OCI-LY7 (cell line): ENCODE measurements around the gene ALKBH3. TPM values are rescaled to one million over a fixed set of nuclear protein-coding genes. Genes with fewer than 3 reads are reported as not detected.

Experiments used
- BruUV-seq: library from RNA; stranded (reverse); fragments of 400-500 nt; replicated peaks from 2 replicates; lab custom pipeline; 2021; lab: Mats Ljungman, UMichigan
- CTCF ChIA-PET: fragments of 300-600 bp; sonication (Branson Sonifier 250); formaldehyde crosslinking; loops from one replicate; lab custom pipeline; 2022; ENCODE audit warnings: antibody characterized with exemption; ENCODE audit not compliant: unreplicated experiment; lab: Charles Lee
- POLR2A ChIA-PET: fragments of 300-600 bp; sonication (Branson Sonifier 250); formaldehyde crosslinking; loops from one replicate; lab custom pipeline; 2022; ENCODE audit warnings: antibody characterized with exemption; lab: Charles Lee
- DNase-seq: peaks from one replicate; pipeline ENCODE4 v3.0.0-alpha.2; 2015; ENCODE audit warnings: low spot score
- H2AFZ ChIP-seq: fragments of 200-600 bp; sonication (generic), shearing (Covaris generic); 2 replicates; pipeline ENCODE4 v1.6.1; 2014; ENCODE audit warnings: mild to moderate bottlenecking, antibody characterized with exemption, low read length, moderate library complexity
- H3K27ac ChIP-seq: fragments of 200-600 bp; sonication (generic); 2 replicates; pipeline ENCODE4 v1.5.1; 2014; ENCODE audit warnings: mixed run types, low read depth, mild to moderate bottlenecking, moderate library complexity, low read length, inconsistent platforms; ENCODE audit not compliant: poor library complexity, severe bottlenecking
- H3K36me3 ChIP-seq: fragments of 200-600 bp; sonication (generic); 2 replicates; pipeline ENCODE4 v1.6.1; 2014; ENCODE audit warnings: mild to moderate bottlenecking, antibody characterized with exemption, low read length, moderate library complexity, mixed read lengths; ENCODE audit not compliant: insufficient read depth
- H3K4me1 ChIP-seq: fragments of 200-600 bp; sonication (generic); 2 replicates; pipeline ENCODE4 v1.5.1; 2014; ENCODE audit warnings: mild to moderate bottlenecking, low read length; ENCODE audit not compliant: insufficient read depth, poor library complexity, severe bottlenecking
- H3K4me2 ChIP-seq: fragments of 200-600 bp; sonication (generic); 2 replicates; pipeline ENCODE4 v1.6.1; 2014; ENCODE audit warnings: mild to moderate bottlenecking, low read length
- H3K4me3 ChIP-seq: fragments of 200-600 bp; sonication (generic); 2 replicates; pipeline ENCODE4 v1.5.1; 2014; ENCODE audit warnings: mild to moderate bottlenecking, low read depth, low read length; ENCODE audit not compliant: poor library complexity, severe bottlenecking
- H3K79me2 ChIP-seq: fragments of 200-600 bp; sonication (generic); 2 replicates; pipeline ENCODE4 v1.6.1; 2016; ENCODE audit warnings: low read depth, mild to moderate bottlenecking, low read length, moderate library complexity, mixed read lengths; ENCODE audit not compliant: insufficient read depth
- H3K9me2 ChIP-seq: fragments of 200-600 bp; sonication (generic); 2 replicates; pipeline ENCODE4 v1.6.1; 2016; ENCODE audit warnings: mild to moderate bottlenecking, low read length, mixed read lengths; ENCODE audit not compliant: insufficient read depth
- H3K9me3 ChIP-seq: fragments of 200-600 bp; sonication (generic); 2 replicates; pipeline ENCODE4 v1.6.1; 2014; ENCODE audit warnings: mild to moderate bottlenecking, mixed run types, low read length, mixed read lengths
- H4K20me1 ChIP-seq: fragments of 200-600 bp; sonication (generic); 2 replicates; pipeline ENCODE4 v1.6.1; 2014; ENCODE audit warnings: mild to moderate bottlenecking, antibody characterized with exemption, low read length, moderate library complexity, mixed read lengths; ENCODE audit not compliant: insufficient read depth
- EZH2phosphoT487 ChIP-seq: fragments of 200-600 bp; sonication (generic); IDR thresholded peaks from 2 replicates; pipeline ENCODE4 v1.6.1; 2018; ENCODE audit warnings: low read depth, borderline replicate concordance, mild to moderate bottlenecking, mixed run types, antibody characterized with exemption, low read length, moderate library complexity, mixed read lengths
- intact Hi-C: fragments of 100-400 bp; cut with micrococcal nuclease; formaldehyde crosslinking; loops from one replicate; pipeline ENCODE4 v1.10.0; 2022; ENCODE audit not compliant: unreplicated experiment
- total RNA-seq, 2 experiments: library from RNA; depleted of rRNA in 1 of 2; stranded (reverse); fragments of >200 nt in 1 of 2; shearing (Covaris generic) in 1 of 2; gene quantifications; 2 replicates each; pipeline ENCODE4 v1.2.3, GENCODE V29; 2014 to 2022
- TF ChIP-seq, protein P1 (sequence below): fragments of 200-600 bp; sonication (generic); conservative IDR thresholded peaks from 2 replicates; pipeline ENCODE4 v1.5.1; 2014; ENCODE audit warnings: mild to moderate bottlenecking, antibody characterized with exemption, low read length, moderate library complexity, mixed read lengths

Gene ALKBH3
- total RNA-seq, 2 experiments from 2014 or later = not detected

DNA sequence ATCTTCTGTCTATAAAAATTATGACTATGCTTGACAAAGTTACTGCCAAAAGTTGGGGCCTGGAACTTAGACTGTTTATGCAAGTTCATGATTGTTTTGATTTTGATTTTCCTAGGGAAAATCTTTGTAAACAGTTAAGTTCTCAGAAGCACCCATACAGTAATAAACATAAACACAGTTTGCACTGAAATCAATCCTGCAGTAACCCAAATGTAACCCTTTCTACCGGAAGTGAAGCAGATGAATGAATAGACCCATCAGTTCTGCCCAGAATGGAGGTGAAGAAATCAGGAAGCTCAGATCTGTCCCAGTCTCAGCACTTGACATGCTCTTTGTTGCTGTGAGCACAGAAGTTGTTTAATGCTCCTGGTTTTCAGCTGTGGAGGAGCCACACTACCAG, 37.2 kb downstream of the ALKBH3 start:
- H3K4me2 ChIP-seq = no peak overlapping the region
- H3K4me1 ChIP-seq = no peaks in the 10 kb centered on the region
- H3K36me3 ChIP-seq = no peaks in the 10 kb centered on the region
- H3K27ac ChIP-seq = no peak overlapping the region
- no peak overlapping the region for H2AFZ ChIP-seq
- ChIA-PET CTCF (no interaction called here), POLR2A (interaction anchor here (0.5 kb wide), 1 partner anchor 54 kb away, joined by 3 read pairs; no protein-coding TSS in a partner anchor)
- H3K9me3 ChIP-seq = no peaks in the 10 kb centered on the region
- H3K4me3 ChIP-seq = no peak overlapping the region
- TF ChIP-seq, protein P1, sequence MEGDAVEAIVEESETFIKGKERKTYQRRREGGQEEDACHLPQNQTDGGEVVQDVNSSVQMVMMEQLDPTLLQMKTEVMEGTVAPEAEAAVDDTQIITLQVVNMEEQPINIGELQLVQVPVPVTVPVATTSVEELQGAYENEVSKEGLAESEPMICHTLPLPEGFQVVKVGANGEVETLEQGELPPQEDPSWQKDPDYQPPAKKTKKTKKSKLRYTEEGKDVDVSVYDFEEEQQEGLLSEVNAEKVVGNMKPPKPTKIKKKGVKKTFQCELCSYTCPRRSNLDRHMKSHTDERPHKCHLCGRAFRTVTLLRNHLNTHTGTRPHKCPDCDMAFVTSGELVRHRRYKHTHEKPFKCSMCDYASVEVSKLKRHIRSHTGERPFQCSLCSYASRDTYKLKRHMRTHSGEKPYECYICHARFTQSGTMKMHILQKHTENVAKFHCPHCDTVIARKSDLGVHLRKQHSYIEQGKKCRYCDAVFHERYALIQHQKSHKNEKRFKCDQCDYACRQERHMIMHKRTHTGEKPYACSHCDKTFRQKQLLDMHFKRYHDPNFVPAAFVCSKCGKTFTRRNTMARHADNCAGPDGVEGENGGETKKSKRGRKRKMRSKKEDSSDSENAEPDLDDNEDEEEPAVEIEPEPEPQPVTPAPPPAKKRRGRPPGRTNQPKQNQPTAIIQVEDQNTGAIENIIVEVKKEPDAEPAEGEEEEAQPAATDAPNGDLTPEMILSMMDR = no peak
- TF ChIP-seq EZH2phosphoT487 = no peak
- DNase-seq = no peak
- H4K20me1 ChIP-seq = no peaks in the 10 kb centered on the region
- no peaks in the 10 kb centered on the region for H3K79me2 ChIP-seq
- intact Hi-C loops = no loop called here
- BruUV-seq = no TSS peak
- no peaks in the 10 kb centered on the region for H3K9me2 ChIP-seq

GRCh38 chr11:43918662-43919061, 38.0 kb downstream of the ALKBH3 start:
- no peak for TF ChIP-seq EZH2phosphoT487
- TF ChIP-seq, protein P1 = no peak
- H2AFZ ChIP-seq = no peak overlapping the region
- H3K4me2 ChIP-seq = no peak overlapping the region
- H3K9me2 ChIP-seq = no peaks in the 10 kb centered on the region
- no peak overlapping the region for H3K4me3 ChIP-seq
- H4K20me1 ChIP-seq = no peaks in the 10 kb centered on the region
- no peaks in the 10 kb centered on the region for H3K36me3 ChIP-seq
- DNase-seq = no peak
- no peaks in the 10 kb centered on the region for H3K9me3 ChIP-seq
- no peaks in the 10 kb centered on the region for H3K79me2 ChIP-seq
- BruUV-seq = no TSS peak
- ChIA-PET POLR2A (no interaction called here), CTCF (no interaction called here)
- intact Hi-C loops = no loop called here
- no peaks in the 10 kb centered on the region for H3K4me1 ChIP-seq
- H3K27ac ChIP-seq = no peak overlapping the region

- Histone ChIP-seq H2AFZ (no peak overlapping the region), H3K36me3 (no peaks in the 10 kb centered on the region), H3K9me3 (no peaks in the 10 kb centered on the region), H3K9me2 (no peaks in the 10 kb centered on the region), H3K27ac (no peak overlapping the region), H3K4me2 (no peak overlapping the region), H3K4me3 (no peak overlapping the region), H3K79me2 (no peaks in the 10 kb centered on the region), H4K20me1 (no peaks in the 10 kb centered on the region), H3K4me1 (no peaks in the 10 kb centered on the region)
- CTCF ChIA-PET = no interaction called here
- POLR2A ChIA-PET = no interaction called here
- DNase-seq = no peak
- intact Hi-C loops = no loop called here
- no TSS peak for BruUV-seq
- TF ChIP-seq, protein P1 = no peak
- TF ChIP-seq EZH2phosphoT487 = no peak
Measured at GRCh38 chr11:43919852-43920597, 39.4 kb downstream of the ALKBH3 start.
